ENCODE results near the gene ITCH. TPM values are rescaled to one million over a fixed set of nuclear protein-coding genes. Genes with fewer than 3 reads are reported as not detected.
"Not testable (repeated sequence)": the region's sequence is repeated elsewhere in the genome, so short reads cannot be mapped to it uniquely, and the experiment has no call there.

Gene ITCH
- total and polyA plus RNA-seq, 2 of the 8 experiments (the other 6 are each of a cell fraction or from before 2014, with no cell fraction given): 3.9 to 45.2 TPM

- CTCF ChIA-PET (ENCODE audit: partially characterized antibody); H3K27me3 ChIP-seq (replicated peaks in 1 of 4; ENCODE audit: control insufficient read depth in 3 of 4, extremely low read depth in 1 of 4, insufficient read depth in 3 of 4, low read length in 3 of 4); H3K79me2 ChIP-seq (ENCODE audit: control insufficient read depth in 1 of 2, insufficient read depth in 2 of 2, low read length in 2 of 2); FAIRE-seq; H3K9ac ChIP-seq (replicated peaks in 1 of 4; ENCODE audit: extremely low read depth in 1 of 4, low read depth in 3 of 4, low read length in 3 of 4); H4K8ac ChIP-seq (ENCODE audit: extremely low read depth, insufficient read depth, low read length); H3K27ac ChIP-seq (ENCODE audit: low read depth, low read length); H2BK5ac ChIP-seq (ENCODE audit: low read depth, low read length); H3K4me2 ChIP-seq (ENCODE audit: insufficient read depth in 1 of 2, low read depth in 2 of 2, low read length in 2 of 2); H4K91ac ChIP-seq (replicated peaks; ENCODE audit: insufficient read length, low read length); H2BK20ac ChIP-seq (ENCODE audit: low read length); POLR2A ChIA-PET (ENCODE audit: partially characterized antibody); H3K18ac ChIP-seq (ENCODE audit: extremely low read depth, low read length); H4K20me1 ChIP-seq (replicated peaks in 1 of 2; ENCODE audit: control insufficient read depth in 1 of 2, insufficient read depth in 2 of 2, low read length in 2 of 2); H3K4ac ChIP-seq (replicated peaks; ENCODE audit: insufficient read length, low read depth, low read length); H3K56ac ChIP-seq (replicated peaks; ENCODE audit: insufficient read length, low read depth, low read length); H3K4me1 ChIP-seq (replicated peaks in 1 of 4; ENCODE audit: control insufficient read depth in 3 of 4, insufficient read depth in 4 of 4, low read length in 3 of 4); H3K9me3 ChIP-seq (ENCODE audit: insufficient read depth in 2 of 2, low read depth in 1 of 2, low read length in 1 of 2); H3K23ac ChIP-seq (ENCODE audit: insufficient read length); H3K23me2 ChIP-seq (ENCODE audit: low read depth, low read length); H2AFZ ChIP-seq (ENCODE audit: low read length); H3K4me3 ChIP-seq (ENCODE audit: extremely low read depth in 1 of 4, insufficient read depth in 2 of 4, low read depth in 3 of 4, low read length in 4 of 4); H2BK12ac ChIP-seq (ENCODE audit: low read depth, low read length); DNase-seq (ENCODE audit: low read depth in 1 of 2, low spot score in 2 of 2); H2AK5ac ChIP-seq (ENCODE audit: low read depth, low read length); H2BK15ac ChIP-seq (ENCODE audit: low read length); H4K5ac ChIP-seq (ENCODE audit: insufficient read length, low read depth, low read length); H2BK120ac ChIP-seq (replicated peaks; ENCODE audit: low read depth, low read length); H3K14ac ChIP-seq (ENCODE audit: insufficient read length); H3K79me1 ChIP-seq (ENCODE audit: low read depth, low read length): not testable (repeated sequence)
- WGBS, 2 experiments (ENCODE audit: extremely low coverage in 1 of 2, insufficient coverage in 1 of 2, insufficient read length in 1 of 2, insufficient replicate concordance in 2 of 2, low coverage in 1 of 2, low lambda C conversion rate in 2 of 2, missing lambda C conversion rate in 1 of 2): 88% methylated on average over 3 of the region's 3 CpGs; no CpG with 5 or more reads in 1 of the 2 experiments
- H3K36me3 ChIP-seq (ENCODE audit: control insufficient read depth in 2 of 4, insufficient read depth in 4 of 4, low read length in 3 of 4): peaks cover 7 to 63% (median 35%) of the 10 kb centered on the region in 4 experiments
Measured at GRCh38 chr20:34441423-34441822, 78.3 kb downstream of the ITCH start.
